GM18858 (cell line): ENCODE results near the gene CENPP.

Experiments used
- ATAC-seq: cut with Tn5 transposase; IDR thresholded peaks from one replicate; pipeline ENCODE4 v1.9.1; 2021; ENCODE audit not compliant: unreplicated experiment

The CENPP gene

GRCh38 chr9:92312887-92313623, 12.7 kb upstream of the CENPP start:
- no peak for ATAC-seq

GRCh38 chr9:92313624-92314012, 12.1 kb upstream of the CENPP start:
- no peak for ATAC-seq

GRCh38 chr9:92315456-92315855, 10.3 kb upstream of the CENPP start:
- no peak for ATAC-seq

GRCh38 chr9:92324431-92324830, 1.3 kb upstream of the CENPP start:
- no peak for ATAC-seq

GRCh38 chr9:92324889-92325268, 874 bp upstream of the CENPP start:
- ATAC-seq, result peak; percentile 10

GRCh38 chr9:92325991-92326500, 293 bp downstream of the CENPP start:
- ATAC-seq, result no peak

GRCh38 chr9:92327283-92327850, 1.6 kb downstream of the CENPP start:
- ATAC-seq, result no peak

GRCh38 chr9:92328225-92328624, 2.5 kb downstream of the CENPP start:
- no peak for ATAC-seq

GRCh38 chr9:92332577-92333281, 7.0 kb downstream of the CENPP start:
- no peak for ATAC-seq

GRCh38 chr9:92333282-92333634, 7.5 kb downstream of the CENPP start:
- ATAC-seq, result no peak

GRCh38 chr9:92341578-92341977, 15.8 kb downstream of the CENPP start:
- ATAC-seq, result no peak

GRCh38 chr9:92342825-92343488, 17.2 kb downstream of the CENPP start:
- no peak for ATAC-seq

- ATAC-seq, result no peak
Observed at GRCh38 chr9:92345582-92345981, 19.8 kb downstream of the CENPP start.

- ATAC-seq, result no peak
Observed at GRCh38 chr9:92349771-92350739, 24.3 kb downstream of the CENPP start.

- ATAC-seq, result no peak
Observed at GRCh38 chr9:92350740-92351133, 25.0 kb downstream of the CENPP start.

- no peak for ATAC-seq
Observed at GRCh38 chr9:92353051-92353450, 27.3 kb downstream of the CENPP start.

- ATAC-seq, result no peak
Observed at GRCh38 chr9:92359394-92359995, 33.7 kb downstream of the CENPP start.

GRCh38 chr9:92360083-92360482, 34.3 kb downstream of the CENPP start:
- ATAC-seq, result no peak

GRCh38 chr9:92369075-92369474, 43.3 kb downstream of the CENPP start:
- no peak for ATAC-seq

- no peak for ATAC-seq
Observed at GRCh38 chr9:92373167-92373566, 47.4 kb downstream of the CENPP start.
